NCI-H1105 (cell line): ENCODE results near the gene PATJ.
"Not testable (repeated sequence)": the region's sequence is repeated elsewhere in the genome, so short reads cannot be mapped to it uniquely, and the experiment has no call there.

ENCODE experiments used
- DNase-seq: peaks from one replicate; lab custom pipeline; 2025; lab: John Stamatoyannopoulos, UW

PATJ gene

GRCh38 chr1:61887076-61887867 lies 145.0 kb downstream of the PATJ start:
- peak; percentile 71 for DNase-seq

- no peak for DNase-seq
Measured at GRCh38 chr1:61887931-61888564, 145.8 kb downstream of the PATJ start.

GRCh38 chr1:61888808-61889207 lies 146.5 kb downstream of the PATJ start:
- DNase-seq: no peak

GRCh38 chr1:61890435-61890834 lies 148.2 kb downstream of the PATJ start:
- not testable (repeated sequence) for DNase-seq

GRCh38 chr1:61892977-61893376 lies 150.7 kb downstream of the PATJ start:
- no peak for DNase-seq

- not testable (repeated sequence) for DNase-seq
Measured at GRCh38 chr1:61894296-61894695, 152.0 kb downstream of the PATJ start.

GRCh38 chr1:61895175-61895574 lies 152.9 kb downstream of the PATJ start:
- no peak for DNase-seq

GRCh38 chr1:61898658-61899057 lies 156.4 kb downstream of the PATJ start:
- DNase-seq: no peak

GRCh38 chr1:61904354-61904753 lies 162.1 kb downstream of the PATJ start:
- no peak for DNase-seq

GRCh38 chr1:61907102-61907501 lies 164.8 kb downstream of the PATJ start:
- DNase-seq: no peak

- no peak for DNase-seq
Measured at GRCh38 chr1:61910035-61910434, 167.8 kb downstream of the PATJ start.

GRCh38 chr1:61914823-61915482 lies 172.7 kb downstream of the PATJ start:
- DNase-seq: no peak

- no peak for DNase-seq
Measured at GRCh38 chr1:61921435-61921834, 179.2 kb downstream of the PATJ start.

GRCh38 chr1:61922950-61923480 lies 180.7 kb downstream of the PATJ start:
- DNase-seq: no peak

GRCh38 chr1:61925591-61926298 lies 183.5 kb downstream of the PATJ start:
- DNase-seq: no peak

- DNase-seq: no peak
Measured at GRCh38 chr1:61926597-61926996, 184.3 kb downstream of the PATJ start.

GRCh38 chr1:61930116-61930645 lies 187.9 kb downstream of the PATJ start:
- DNase-seq: no peak

- DNase-seq: no peak
Measured at GRCh38 chr1:61931587-61932279, 189.5 kb downstream of the PATJ start.

GRCh38 chr1:61935516-61935915 lies 193.2 kb downstream of the PATJ start:
- DNase-seq: no peak

- no peak for DNase-seq
Measured at GRCh38 chr1:61936839-61937238, 194.6 kb downstream of the PATJ start.

GRCh38 chr1:61941794-61942193 lies 199.5 kb downstream of the PATJ start:
- DNase-seq: no peak
